ENCODE measurements around the gene DCAF6.

Gene DCAF6

GRCh38 chr1:168035345-168035744 lies 98.9 kb downstream of the DCAF6 start:
- no peak for DNase-seq (ENCODE audit: low read depth in 1 of 2, low spot score in 1 of 2)
- no peak for TF ChIP-seq POLR2AphosphoS5 (IDR thresholded peaks at IDR 0.05; ENCODE audit: low read depth)
- no peak for TF ChIP-seq GABPA (IDR thresholded peaks at IDR 0.05; ENCODE audit: low read depth)
- no peak for TF ChIP-seq SPI1 (IDR thresholded peaks at IDR 0.05; ENCODE audit: borderline replicate concordance, low read depth)
- TF ChIP-seq CTCF (IDR thresholded peaks at IDR 0.05; ENCODE audit: insufficient read depth, low read length), result no peak
- no peak for TF ChIP-seq REST (IDR thresholded peaks at IDR 0.05; ENCODE audit: insufficient replicate concordance, low read depth)
- Histone ChIP-seq H3K4me3 (replicated peaks; ENCODE audit: insufficient read depth, low read length) (no peak overlapping the region), H3K27me3 (ENCODE audit: insufficient read depth, poor library complexity, severe bottlenecking) (no peaks in the 10 kb centered on the region), H3K27ac (replicated peaks) (no peak overlapping the region)

GRCh38 chr1:168042362-168042761 lies 105.9 kb downstream of the DCAF6 start:
- no peak for TF ChIP-seq SPI1 (IDR thresholded peaks at IDR 0.05; ENCODE audit: borderline replicate concordance, low read depth)
- no peak for TF ChIP-seq REST (IDR thresholded peaks at IDR 0.05; ENCODE audit: insufficient replicate concordance, low read depth)
- no peak for TF ChIP-seq CTCF (IDR thresholded peaks at IDR 0.05; ENCODE audit: insufficient read depth, low read length)
- no peak for TF ChIP-seq GABPA (IDR thresholded peaks at IDR 0.05; ENCODE audit: low read depth)
- TF ChIP-seq POLR2AphosphoS5 (IDR thresholded peaks at IDR 0.05; ENCODE audit: low read depth), result no peak
- Histone ChIP-seq H3K27ac (replicated peaks) (no peak overlapping the region), H3K27me3 (ENCODE audit: insufficient read depth, poor library complexity, severe bottlenecking) (no peaks in the 10 kb centered on the region), H3K4me3 (replicated peaks; ENCODE audit: insufficient read depth, low read length) (no peak overlapping the region)
- DNase-seq (ENCODE audit: low read depth in 1 of 2, low spot score in 1 of 2), result no peak

- no peak for TF ChIP-seq CTCF (IDR thresholded peaks at IDR 0.05; ENCODE audit: insufficient read depth, low read length)
- no peak for TF ChIP-seq GABPA (IDR thresholded peaks at IDR 0.05; ENCODE audit: low read depth)
- TF ChIP-seq REST (IDR thresholded peaks at IDR 0.05; ENCODE audit: insufficient replicate concordance, low read depth), result no peak
- no peak for TF ChIP-seq POLR2AphosphoS5 (IDR thresholded peaks at IDR 0.05; ENCODE audit: low read depth)
- no peak for TF ChIP-seq SPI1 (IDR thresholded peaks at IDR 0.05; ENCODE audit: borderline replicate concordance, low read depth)
- no peak for DNase-seq (ENCODE audit: low read depth in 1 of 2, low spot score in 1 of 2)
These were observed 108.8 kb downstream of the DCAF6 start for GRCh38 chr1:168045311-168045710.

More at GRCh38 chr1:168045311-168045710, 108.8 kb downstream of the DCAF6 start:
- H3K27me3 ChIP-seq (ENCODE audit: insufficient read depth, poor library complexity, severe bottlenecking), result no peaks in the 10 kb centered on the region
- no peak overlapping the region for H3K27ac ChIP-seq (replicated peaks)
- H3K4me3 ChIP-seq (replicated peaks; ENCODE audit: insufficient read depth, low read length), result no peak overlapping the region
